SK-N-SH treated with all-trans-retinoic acid at 6 μM for 48 hours (cell line): ENCODE data around the gene ERO1B.

ENCODE experiments used
- ATAC-seq: fragments of 200-7000 bp; cut with Tn5 transposase; 3 replicates; pipeline ENCODE4 v1.9.1; 2020; ENCODE audit warnings: mild to moderate bottlenecking, moderate library complexity
- ARNTL ChIP-seq: fragments of 450-650 bp; formaldehyde crosslinking; IDR thresholded peaks from 2 replicates; pipeline ENCODE4 v1.5.0; 2020; ENCODE audit warnings: low read depth, mild to moderate bottlenecking, moderate library complexity, borderline replicate concordance
- CREB5 ChIP-seq: fragments of 250-450 bp; sonication (Bioruptor Pico); IDR thresholded peaks from 2 replicates; pipeline ENCODE4 v1.5.1; 2020; ENCODE audit warnings: low read depth, mild to moderate bottlenecking, moderate library complexity
- CSDC2 ChIP-seq: fragments of 250-450 bp; sonication (Bioruptor Pico); IDR thresholded peaks from 2 replicates; pipeline ENCODE4 v1.5.0; 2020; ENCODE audit warnings: mild to moderate bottlenecking, moderate library complexity
- CSRNP3 ChIP-seq: fragments of 250-450 bp; sonication (Bioruptor Pico); IDR thresholded peaks from 2 replicates; pipeline ENCODE4 v1.5.1; 2021; ENCODE audit warnings: mild to moderate bottlenecking, moderate library complexity
- ESRRG ChIP-seq: fragments of 250-450 bp; sonication (Bioruptor Pico); IDR thresholded peaks from 2 replicates; pipeline ENCODE4 v1.6.1; 2021; ENCODE audit warnings: mild to moderate bottlenecking
- ISL1 ChIP-seq: fragments of 250-450 bp; sonication (Bioruptor Pico); IDR thresholded peaks from 2 replicates; pipeline ENCODE4 v2.1.2; 2022; ENCODE audit warnings: mild to moderate bottlenecking, moderate library complexity
- OSR1 ChIP-seq: fragments of 250-450 bp; sonication (Bioruptor Pico); IDR thresholded peaks from 2 replicates; pipeline ENCODE4 v1.8.0; 2022; ENCODE audit warnings: moderate library complexity, mild to moderate bottlenecking, inconsistent platforms
- PATZ1 ChIP-seq: fragments of 250-450 bp; sonication (Bioruptor Pico); IDR thresholded peaks from 2 replicates; pipeline ENCODE4 v1.8.0; 2020; ENCODE audit warnings: mild to moderate bottlenecking, moderate library complexity, borderline replicate concordance
- POU6F1 ChIP-seq: fragments of 250-450 bp; sonication (Bioruptor Pico); IDR thresholded peaks from 2 replicates; pipeline ENCODE4 v1.8.0; 2021; ENCODE audit warnings: low read depth, mild to moderate bottlenecking, moderate library complexity, borderline replicate concordance
- RARB ChIP-seq: fragments of 250-450 bp; sonication (Bioruptor Pico); IDR thresholded peaks from 2 replicates; pipeline ENCODE4 v1.8.0; 2021; ENCODE audit warnings: mild to moderate bottlenecking, moderate library complexity
- SNAI2 ChIP-seq: fragments of 250-450 bp; sonication (Bioruptor Pico); IDR thresholded peaks from 2 replicates; pipeline ENCODE4 v1.5.0; 2020; ENCODE audit warnings: mild to moderate bottlenecking, moderate library complexity
- TCF4 ChIP-seq: fragments of 250-450 bp; sonication (Bioruptor Pico); IDR thresholded peaks from 2 replicates; pipeline ENCODE4 v1.8.0; 2021; ENCODE audit warnings: mild to moderate bottlenecking, moderate library complexity, borderline replicate concordance
- TOX ChIP-seq: fragments of 250-450 bp; sonication (Bioruptor Pico); IDR thresholded peaks from 2 replicates; pipeline ENCODE4 v1.8.0; 2021; ENCODE audit warnings: mild to moderate bottlenecking, moderate library complexity, borderline replicate concordance
- ZC3H10 ChIP-seq: fragments of 250-450 bp; sonication (Bioruptor Pico); IDR thresholded peaks from 2 replicates; pipeline ENCODE4 v1.5.1; 2021; ENCODE audit warnings: mild to moderate bottlenecking, moderate library complexity
- ZNF565 ChIP-seq: fragments of 450-650 bp; formaldehyde crosslinking; conservative IDR thresholded peaks from 2 replicates; pipeline ENCODE4 v1.5.0; 2020; ENCODE audit warnings: low read depth, mild to moderate bottlenecking, moderate library complexity

The ERO1B gene

GRCh38 chr1:236168716-236169429 lies 112.9 kb downstream of the ERO1B start:
- no peak for ATAC-seq
- TF ChIP-seq ISL1 (CRISPR knock-in tag): no peak

- no peak for TF ChIP-seq SNAI2 (CRISPR knock-in tag)
- no peak for TF ChIP-seq TOX (CRISPR knock-in tag)
- ATAC-seq: no peak
Observed at GRCh38 chr1:236167578-236167977, 114.2 kb downstream of the ERO1B start.

- no peak for TF ChIP-seq CSDC2
- TF ChIP-seq PATZ1 (CRISPR knock-in tag): no peak
- TF ChIP-seq ZC3H10 (CRISPR knock-in tag): no peak
- TF ChIP-seq TCF4 (CRISPR knock-in tag): no peak
- no peak for TF ChIP-seq OSR1 (CRISPR knock-in tag)
- TF ChIP-seq ESRRG (CRISPR knock-in tag): no peak
- no peak for TF ChIP-seq ARNTL (CRISPR knock-in tag)
- no peak for TF ChIP-seq POU6F1 (CRISPR knock-in tag)
- no peak for TF ChIP-seq TOX (CRISPR knock-in tag)
- no peak for TF ChIP-seq ZNF565 (CRISPR knock-in tag)
- TF ChIP-seq CREB5: no peak
- TF ChIP-seq CSRNP3 (CRISPR knock-in tag): no peak
- ATAC-seq: no peak
Observed at GRCh38 chr1:236167154-236167553, 114.6 kb downstream of the ERO1B start.

- ATAC-seq: no peak
- TF ChIP-seq RARB (CRISPR knock-in tag): no peak
- no peak for TF ChIP-seq OSR1 (CRISPR knock-in tag)
- no peak for TF ChIP-seq PATZ1 (CRISPR knock-in tag)
Observed at GRCh38 chr1:236166041-236166440, 115.7 kb downstream of the ERO1B start.
